SH-SY5Y (cell line): Measurements from ENCODE around the gene ZNF747.

Experiments used
- GATA2 ChIP-seq: IDR thresholded peaks from 2 replicates; pipeline ENCODE4 v1.6.1; 2011; ENCODE audit warnings: mild to moderate bottlenecking, low read depth, low read length
- GATA3 ChIP-seq: IDR thresholded peaks from 2 replicates; pipeline ENCODE4 v1.6.1; 2011; ENCODE audit warnings: low read depth, mild to moderate bottlenecking, low read length, moderate library complexity

- TF ChIP-seq GATA2 = no peak
- no peak for TF ChIP-seq GATA3
Measured at GRCh38 chr16:30521873-30522641, 12.6 kb downstream of the ZNF747 start.
